HG03135 (cell line): ENCODE results near the gene MAOA.
"Not testable (repeated sequence)": the region's sequence is repeated elsewhere in the genome, so short reads cannot be mapped to it uniquely, and the experiment has no call there.

Experiments used
- ATAC-seq: cut with Tn5 transposase; IDR thresholded peaks from one replicate; pipeline ENCODE4 v1.9.1; 2021; ENCODE audit warnings: mild to moderate bottlenecking, moderate library complexity; ENCODE audit not compliant: unreplicated experiment

Gene MAOA

DNA sequence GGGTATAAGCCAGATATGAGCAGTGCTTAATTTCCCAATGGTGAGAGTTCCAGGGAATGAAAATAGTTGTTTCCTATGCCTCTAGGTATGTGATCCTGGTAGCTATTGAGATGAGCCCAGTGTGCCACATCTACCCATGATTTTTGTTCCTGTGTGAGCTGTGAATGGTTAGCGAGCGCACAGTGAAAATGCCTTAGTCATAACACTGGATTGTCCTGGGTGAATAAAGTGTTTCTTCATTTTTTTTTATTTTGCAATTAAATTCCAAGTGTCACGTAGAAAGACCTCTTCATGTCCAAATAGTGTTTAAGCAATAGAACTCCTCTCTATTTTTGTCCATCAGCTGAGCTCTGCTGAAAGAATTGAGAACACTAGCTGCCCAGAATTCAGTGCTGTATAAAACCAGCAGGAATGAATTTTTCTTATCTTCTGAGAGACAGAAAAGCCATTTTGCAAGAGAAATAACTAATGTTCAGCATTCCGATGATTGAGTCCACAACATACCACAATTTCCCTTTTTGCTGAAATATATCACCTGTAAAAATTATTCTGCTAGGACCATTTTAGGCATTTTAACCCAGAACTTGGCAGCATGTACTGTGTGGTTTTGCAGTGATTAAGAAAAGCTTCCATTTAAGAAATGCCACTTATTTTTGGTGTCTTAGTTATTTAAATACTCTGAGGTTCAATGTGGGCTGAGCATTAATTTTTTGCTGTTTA is 5.6 kb downstream of the MAOA start:
- no peak for ATAC-seq

DNA sequence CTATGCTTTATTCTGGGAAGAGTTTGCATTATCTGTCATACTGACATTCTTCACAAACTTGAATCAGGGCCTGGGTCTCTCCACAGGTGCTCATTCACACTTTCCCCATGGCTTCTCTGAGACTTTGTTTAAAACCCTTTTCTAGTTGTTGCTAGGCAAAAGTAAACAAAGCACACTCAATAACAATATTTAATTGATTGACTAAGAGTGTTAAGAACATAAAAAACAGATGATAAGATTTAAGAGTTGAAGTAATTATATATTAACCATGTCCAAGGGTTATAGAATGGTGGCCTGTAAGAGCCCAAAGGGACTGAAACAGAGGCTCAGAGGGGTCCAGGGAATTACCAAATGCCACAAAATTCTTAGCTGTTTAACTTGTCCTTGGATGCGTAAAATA is 7.1 kb downstream of the MAOA start:
- no peak for ATAC-seq

DNA sequence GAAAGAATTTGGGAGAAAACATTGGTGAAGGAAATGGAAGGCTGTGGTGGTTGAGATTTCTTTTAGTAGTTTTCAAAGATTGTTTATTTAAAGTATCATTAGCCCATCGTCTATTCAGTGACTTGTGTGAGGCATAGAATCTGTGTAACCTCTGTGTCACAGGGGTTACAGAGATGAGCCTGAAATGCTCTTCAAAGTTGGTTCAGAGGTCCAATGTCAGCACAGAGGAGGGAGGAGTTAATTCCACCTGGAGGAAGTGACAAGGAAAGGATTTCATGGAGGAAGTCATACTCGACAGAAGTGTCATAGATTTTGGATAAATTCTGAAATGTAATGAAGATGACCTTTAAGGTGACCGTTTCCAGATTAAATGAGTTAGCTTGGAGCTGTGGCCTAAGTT is 8.2 kb downstream of the MAOA start:
- no peak for ATAC-seq

DNA sequence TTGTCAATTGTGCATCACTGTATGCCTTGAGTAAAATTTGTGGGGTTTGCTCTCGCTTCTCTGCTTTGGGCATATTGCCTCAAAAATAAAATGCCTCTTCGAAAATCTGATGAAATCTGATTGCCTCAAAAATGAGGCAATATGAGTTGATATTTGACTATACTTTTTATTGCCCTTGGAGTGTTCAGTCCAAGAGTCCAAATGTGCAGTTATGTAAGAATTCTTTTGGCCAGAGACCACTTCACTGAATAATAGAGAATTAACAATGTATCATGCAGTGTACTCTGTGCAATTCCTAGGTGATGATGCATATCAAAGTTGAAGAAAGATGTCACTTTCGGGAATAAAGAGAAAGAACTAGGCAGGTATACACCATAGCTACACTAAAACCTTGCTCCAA is 8.6 kb downstream of the MAOA start:
- ATAC-seq: no peak

DNA sequence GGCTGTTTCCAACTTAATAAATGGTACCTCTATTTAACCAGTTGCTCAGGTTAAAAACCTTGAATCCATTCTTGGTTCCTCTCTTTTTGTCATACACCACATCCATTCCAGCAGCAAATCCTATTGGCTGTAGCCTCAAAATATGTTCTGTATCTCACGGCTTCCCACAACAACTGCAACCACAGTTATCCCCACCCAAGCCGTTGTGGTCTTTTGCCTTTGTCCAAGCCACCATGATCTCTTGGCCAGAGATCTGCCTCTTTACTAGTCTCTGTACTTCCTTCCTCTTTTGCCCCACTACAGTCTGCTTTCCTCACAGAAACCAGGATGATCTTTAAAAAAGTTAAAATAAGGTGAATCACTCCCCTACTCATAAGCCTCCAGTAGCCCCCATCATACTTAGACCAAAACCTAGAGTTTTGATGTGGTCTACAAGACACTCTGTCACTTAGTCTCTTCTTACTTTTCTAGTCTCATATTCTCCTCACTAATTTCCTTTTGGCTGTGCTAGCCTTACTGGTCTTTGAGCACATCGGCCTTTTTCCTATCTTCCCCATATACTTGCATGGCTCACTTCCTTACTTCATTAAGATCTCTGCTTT is 10.3 kb downstream of the MAOA start:
- no peak for ATAC-seq

DNA sequence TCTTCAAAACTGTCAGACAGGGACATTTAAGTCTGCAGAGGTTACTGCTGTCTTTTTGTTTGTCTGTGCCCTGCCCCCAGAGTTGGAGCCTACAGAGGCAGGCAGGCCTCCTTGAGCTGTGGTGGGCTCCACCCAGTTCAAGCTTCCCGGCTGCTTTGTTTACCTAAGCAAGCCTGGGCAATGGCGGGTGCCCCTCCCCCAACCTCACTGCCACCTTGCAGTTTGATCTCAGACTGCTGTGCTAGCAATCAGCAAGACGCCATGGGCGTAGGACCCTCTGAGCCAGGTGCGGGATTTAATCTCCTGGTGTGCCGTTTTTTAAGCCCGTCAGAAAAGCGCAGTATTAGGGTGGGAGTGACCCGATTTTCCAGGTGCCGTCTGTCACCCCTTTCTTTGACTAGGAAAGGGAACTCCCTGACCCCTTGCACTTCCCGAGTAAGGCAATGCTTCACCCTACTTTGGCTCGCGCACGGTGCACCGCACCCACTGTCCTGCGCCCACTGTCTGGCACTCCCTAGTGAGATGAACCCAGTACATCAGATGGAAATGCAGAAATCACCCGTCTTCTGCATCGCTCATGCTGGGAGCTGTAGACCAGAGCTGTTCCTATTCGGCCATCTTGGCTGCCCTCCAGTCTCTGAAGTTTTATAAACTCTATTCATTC is 20.0 kb downstream of the MAOA start:
- not testable (repeated sequence) for ATAC-seq

DNA sequence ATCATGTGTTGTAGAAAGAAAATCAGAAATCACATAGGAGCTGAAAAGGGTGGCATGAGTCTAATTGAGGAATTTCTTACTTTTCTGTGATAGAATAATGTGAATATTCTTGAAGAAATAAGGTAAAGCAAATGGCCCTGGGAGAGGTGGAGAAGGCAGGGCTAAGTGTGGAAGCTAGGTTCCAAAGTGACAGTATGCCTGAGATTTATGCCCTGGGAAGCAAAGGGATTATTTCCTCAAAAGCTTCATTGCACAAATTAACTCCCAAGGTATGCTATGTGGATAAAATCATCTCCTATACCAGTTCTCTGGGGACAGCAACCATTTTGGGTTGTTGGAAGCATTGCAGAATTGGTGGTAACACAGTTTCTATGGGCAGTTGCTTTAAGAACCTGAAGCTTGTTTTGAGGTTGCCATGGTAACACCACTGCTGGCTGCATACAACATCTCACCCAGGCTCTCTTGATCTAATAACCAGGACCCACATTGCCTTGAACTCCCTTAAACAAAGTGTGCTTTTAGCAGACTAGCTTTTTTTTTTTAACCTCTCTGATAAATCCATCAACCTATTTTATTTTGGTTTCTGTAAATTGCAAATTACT is 21.0 kb downstream of the MAOA start:
- ATAC-seq: no peak

DNA sequence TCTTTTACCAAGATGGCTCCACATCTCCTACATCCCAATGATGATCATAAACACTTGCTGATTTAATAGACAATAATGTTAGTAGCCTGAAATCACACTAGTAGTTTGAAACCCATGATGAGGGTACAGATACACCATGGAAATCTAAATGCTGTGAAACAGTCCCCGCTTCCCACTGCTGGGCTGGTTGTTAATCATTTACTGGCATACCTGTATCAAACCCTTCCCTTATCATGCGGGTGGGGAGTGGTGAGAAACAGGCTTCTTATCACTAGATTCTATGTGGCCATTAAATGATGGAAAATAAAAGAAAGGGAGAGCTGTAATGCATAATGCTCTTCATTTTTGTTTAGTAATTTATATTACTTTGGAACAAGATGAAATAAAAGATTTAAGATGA is 21.9 kb downstream of the MAOA start:
- no peak for ATAC-seq

DNA sequence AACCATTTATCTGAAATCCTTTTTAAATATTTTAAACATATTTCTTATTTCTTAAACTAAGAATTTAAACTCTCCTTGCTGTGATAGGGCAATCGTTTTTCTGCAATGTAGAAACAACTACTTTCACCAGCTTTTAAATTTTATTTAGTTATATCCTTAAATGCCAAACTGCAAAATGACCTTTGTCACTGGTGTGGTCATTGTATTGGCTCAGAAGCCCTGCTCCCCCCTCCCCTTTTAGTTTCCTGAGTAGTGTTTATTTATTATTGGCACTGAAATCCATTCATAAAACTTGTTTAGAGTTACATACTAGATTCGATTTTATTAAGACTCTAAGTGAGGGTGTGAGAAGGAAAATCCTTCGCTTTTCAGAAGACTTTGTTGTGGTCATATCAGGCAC is 23.0 kb downstream of the MAOA start:
- ATAC-seq: no peak

DNA sequence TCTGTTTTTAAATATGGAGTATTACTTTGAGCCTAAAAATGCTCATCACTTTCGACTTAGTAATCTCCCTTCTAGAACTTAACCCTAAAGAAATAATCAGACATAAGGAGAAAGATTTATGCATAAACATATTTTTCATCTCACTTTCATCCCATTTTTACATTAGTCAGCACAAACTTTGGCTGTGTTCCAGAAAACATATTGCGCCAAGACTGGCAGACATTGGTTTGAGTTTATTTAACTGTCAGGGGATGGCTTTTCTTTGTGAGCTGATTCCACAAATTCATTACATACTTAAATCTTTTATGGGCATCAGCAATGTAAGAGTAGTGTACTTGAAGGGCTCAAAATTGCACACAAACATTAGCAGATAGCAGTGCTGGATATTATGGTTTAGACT is 23.7 kb downstream of the MAOA start:
- no peak for ATAC-seq

DNA sequence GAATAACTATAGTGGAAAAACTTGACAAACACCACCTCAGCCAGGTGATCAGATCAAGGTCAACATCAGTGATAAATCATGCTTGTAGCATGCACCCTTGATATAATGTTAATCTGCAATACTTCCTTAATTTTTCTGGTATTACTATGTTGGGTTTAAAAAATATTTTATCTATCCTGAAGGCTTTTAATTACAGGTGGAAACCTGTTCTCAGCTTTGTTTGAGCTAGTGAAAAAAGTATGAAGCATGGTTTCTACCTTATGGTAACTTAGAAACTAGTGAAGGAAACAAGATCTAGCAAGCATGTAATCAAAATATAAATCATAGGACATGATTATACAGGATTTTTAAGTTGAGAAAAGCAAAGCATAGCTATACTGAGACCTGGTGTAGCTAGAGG is 26.6 kb downstream of the MAOA start:
- ATAC-seq: no peak

DNA sequence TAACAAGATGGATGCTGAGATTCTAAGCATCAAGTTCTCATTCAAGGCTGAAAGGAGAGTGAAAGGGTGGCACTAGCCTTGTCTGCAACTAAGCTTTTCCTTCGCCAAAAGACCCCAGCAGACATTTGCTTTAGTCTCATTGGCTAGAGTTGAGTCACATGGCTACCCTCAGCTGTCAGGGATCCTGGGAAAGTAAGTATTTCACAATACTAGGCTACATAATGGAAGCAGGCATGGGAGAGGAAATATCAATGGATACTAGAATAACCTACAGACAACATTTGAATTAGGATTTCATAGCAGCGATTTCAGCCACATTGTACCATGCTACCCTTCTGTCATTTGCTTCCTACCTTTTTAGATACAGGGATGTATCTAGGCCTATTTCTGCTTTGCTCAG is 29.1 kb downstream of the MAOA start:
- no peak for ATAC-seq

DNA sequence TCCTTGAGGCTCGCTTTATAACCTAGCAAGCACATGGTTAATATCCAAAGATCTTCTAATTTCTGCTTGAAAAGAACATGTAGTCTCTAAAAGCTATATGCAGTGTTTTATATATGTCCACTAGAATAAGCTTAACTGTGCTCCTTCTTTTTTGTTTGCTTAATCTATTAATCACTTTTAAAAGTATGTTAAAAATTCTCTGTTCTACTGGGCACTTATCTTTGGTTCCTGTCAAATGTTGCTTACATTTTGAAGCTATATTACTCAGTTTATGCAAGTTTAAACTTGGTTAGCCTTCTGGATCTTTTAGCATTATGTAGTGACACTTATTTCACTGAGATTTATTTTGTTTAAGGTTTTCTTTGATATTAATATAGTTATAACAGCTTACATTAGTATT is 32.5 kb downstream of the MAOA start:
- no peak for ATAC-seq

DNA sequence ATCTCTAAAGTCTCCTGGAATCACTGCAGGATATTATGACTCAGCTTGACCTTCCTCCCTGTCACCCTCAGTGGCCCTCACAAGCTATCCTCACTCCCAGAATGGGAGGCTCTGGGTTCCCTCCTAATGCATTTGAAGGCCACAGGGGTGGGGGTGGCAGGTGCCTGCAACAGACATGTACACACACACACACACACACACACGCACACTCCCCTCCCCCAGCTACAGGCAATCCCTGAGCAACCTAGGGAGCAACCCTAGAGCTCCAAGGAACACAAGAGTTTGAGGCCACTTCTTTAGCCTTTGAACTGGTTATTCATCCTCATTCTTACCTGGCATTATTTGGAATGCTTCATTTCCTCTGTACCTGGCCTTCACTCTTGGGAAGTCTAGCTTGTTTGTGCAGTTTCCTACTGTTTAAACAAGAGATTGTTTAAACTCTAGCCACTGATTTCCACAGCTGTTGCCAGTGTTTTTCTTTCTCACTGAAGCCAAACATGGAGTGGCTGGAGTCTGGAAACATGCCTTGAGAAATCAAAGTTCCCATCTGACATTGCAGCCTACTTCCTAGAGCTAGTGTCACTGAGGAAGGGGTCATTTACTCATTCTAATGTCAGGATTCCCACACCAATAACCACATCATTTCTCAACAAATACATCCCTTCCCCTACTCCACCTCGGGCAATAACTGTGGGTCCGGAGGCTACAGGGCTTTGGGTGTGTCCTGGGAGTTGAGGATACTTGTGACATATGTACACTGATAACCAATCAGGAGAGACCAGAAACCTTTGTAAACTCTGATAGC is 37.7 kb downstream of the MAOA start:
- no peak for ATAC-seq

DNA sequence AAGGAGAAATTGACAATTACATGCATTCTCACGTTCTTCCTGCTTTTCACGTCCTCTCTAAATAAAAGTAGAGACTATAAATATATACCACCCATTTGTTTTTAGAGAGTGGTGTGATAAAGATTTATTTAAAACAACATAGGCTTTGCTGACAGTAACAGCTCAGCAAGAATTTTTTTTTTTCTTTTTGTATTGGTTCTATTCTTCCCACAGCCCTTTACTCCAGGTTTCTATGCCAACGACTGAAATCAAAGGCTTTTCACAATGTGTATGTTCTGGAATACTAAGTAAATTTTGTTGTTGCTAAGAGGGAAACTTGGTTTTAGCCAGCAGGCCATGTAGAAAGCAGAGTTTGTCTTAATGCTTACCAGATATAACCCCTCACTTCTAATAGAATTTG is 43.4 kb downstream of the MAOA start:
- no peak for ATAC-seq

DNA sequence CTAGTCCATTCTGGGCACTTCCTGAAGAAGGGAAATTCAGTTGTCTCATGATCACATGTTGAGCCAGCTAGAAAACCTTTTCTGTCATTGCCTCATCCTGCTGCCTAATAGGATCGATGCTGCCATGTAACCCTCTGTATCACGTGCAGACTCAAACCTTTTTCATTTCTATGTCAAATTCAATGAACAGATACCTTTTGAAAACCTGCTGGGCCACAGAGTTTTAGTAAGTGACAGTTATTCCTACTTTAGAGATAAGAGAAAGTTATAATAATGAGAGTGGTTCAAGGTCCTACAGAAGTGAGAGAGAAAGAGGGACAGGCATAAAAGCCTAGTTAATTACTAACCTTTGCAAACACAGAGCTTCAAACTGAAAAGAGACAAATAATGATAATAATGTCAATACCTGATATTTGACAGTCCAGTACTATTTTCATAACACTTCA is 46.0 kb downstream of the MAOA start:
- ATAC-seq: no peak

DNA sequence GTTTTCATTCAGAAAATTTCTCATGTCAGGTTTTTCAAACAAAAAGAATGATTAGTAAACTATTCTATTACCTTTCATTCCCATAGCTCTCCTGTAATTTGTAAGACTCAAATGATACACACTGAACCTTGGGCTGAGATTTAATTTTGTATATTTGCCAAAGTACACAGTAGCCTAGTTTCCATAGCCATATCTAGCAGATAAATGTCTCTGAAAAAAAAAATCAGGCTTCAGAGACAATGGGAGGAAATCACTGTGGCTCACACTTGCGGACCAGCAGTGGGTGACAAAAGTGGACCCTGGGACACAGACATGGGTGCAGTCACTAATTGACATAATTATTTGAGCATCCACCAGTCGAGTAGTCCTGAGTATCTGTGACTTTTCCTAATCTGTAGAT is 46.6 kb downstream of the MAOA start:
- ATAC-seq: no peak

DNA sequence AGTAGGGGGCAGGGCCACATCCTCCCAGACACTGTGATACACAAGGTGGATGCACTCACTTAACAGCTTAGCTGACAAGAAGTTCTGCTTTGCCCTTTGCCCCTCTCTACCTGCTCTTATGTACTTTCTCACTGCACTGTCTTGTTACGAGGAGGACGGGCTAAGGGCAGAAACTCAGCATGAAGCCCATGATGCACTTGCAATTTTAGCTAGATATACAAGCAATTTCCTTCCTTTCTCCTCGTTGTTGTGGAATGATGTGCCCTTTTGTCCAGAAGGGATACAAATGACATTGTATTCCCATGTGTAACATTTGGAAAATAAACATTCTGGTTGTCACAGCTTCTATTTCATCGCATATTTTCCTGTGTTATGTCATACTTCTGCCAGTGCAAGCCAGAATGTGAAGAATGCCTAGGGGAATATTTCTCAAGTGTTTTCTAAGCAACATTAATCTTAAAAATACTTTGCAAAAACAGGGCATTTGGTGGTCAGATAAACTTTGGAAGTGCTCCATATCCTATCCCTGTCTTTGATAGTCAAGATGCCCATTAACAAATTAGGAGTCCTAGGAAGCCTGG is 47.2 kb downstream of the MAOA start:
- no peak for ATAC-seq

DNA sequence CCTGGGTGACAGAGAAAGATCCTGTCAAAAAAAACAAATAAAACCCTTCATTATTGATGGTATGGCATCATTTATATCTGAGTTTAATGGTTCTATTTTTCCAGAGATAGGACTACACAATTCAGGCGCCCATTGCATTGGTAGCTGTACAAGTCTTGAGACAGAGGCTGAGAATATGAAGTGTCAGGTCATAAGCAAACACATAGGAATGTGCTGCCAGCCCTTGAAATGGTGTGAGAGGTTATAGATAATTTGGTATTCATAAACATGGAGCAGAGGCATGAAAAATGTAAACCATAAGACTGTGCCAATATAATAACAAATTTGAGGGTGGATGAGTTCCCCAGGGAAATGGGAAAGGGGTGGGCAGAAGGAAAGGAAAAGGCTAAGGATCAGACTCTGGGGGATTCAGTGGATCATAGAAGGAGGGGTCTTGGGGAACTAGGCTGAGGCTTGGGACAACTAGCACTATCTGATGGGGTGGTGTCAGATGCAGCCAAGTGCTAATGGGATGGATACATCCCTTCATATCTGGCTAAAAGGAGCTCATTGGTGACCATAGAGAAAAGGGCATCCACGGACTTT is 50.8 kb downstream of the MAOA start:
- no peak for ATAC-seq

DNA sequence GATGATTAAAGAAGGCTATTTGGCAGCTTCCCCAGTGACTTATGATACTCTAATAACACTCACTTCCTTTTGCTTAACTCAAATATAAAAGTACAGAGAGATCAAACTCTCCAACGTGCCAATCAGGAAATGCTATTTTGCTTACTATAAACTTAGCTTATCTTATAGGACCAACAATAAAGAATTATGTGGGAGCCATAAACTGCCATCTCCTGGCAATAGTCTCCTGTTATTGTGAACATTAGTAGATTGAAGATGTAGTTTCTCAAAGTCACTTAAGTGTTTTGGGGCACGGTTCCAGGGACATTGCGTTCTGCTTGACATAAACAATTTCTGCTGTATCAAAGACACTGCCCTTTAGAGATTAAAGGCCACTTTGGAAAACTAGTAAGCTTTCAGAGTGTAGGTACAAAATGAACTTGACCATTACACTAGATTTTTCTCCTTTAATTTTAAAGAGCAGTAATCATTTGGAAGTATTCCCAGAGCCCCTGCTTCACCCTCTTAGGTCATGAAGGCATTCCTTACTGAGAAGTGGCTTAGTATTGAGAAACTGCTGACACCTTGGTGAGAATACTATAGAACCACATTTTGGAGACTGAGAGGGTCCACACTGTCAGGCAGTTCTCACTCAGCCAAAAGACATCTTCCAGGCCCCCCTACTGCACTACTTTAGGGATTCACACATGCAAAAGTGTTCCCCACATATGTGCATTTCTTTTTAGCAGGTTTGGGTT is 51.9 kb downstream of the MAOA start:
- ATAC-seq: no peak
